GM12872 (cell line): ENCODE measurements around the gene CTDSPL.

Experiments used
- CTCF ChIP-seq: IDR thresholded peaks from 3 replicates; pipeline ENCODE4 v1.5.1; 2011; ENCODE audit warnings: low read depth, mild to moderate bottlenecking, low read length, moderate library complexity; ENCODE audit not compliant: insufficient read depth

The CTDSPL gene

GRCh38 chr3:38032328-38032865 lies 170.7 kb downstream of the CTDSPL start:
- no peak for TF ChIP-seq CTCF
